Astrocyte (in vitro differentiated cells and primary cell): ENCODE data around the gene SLC5A8. TPM values are rescaled to one million over a fixed set of nuclear protein-coding genes. Genes with fewer than 3 reads are reported as not detected.

Experiments used
- DNase-seq: peaks from one replicate; pipeline ENCODE4 v3.0.0-alpha.2; 2010; ENCODE audit warnings: low read depth
- FAIRE-seq: peaks from 2 replicates; lab custom pipeline; 2011; peaks lifted over from hg19 to GRCh38; lab: Jason Lieb, UNC
- H2AFZ ChIP-seq: 2 replicates; pipeline ENCODE4 v1.6.0; 2012; ENCODE audit warnings: low read depth, low read length, inconsistent platforms
- H3K27ac ChIP-seq: 2 replicates; pipeline ENCODE4 v1.5.1; 2011; ENCODE audit warnings: low read depth, low read length, inconsistent platforms
- H3K27me3 ChIP-seq: 2 replicates; pipeline ENCODE4 v1.6.0; 2011; ENCODE audit warnings: low read length, inconsistent platforms; ENCODE audit not compliant: insufficient read depth
- H3K36me3 ChIP-seq: 2 replicates; pipeline ENCODE4 v1.5.1; 2011; ENCODE audit warnings: low read length, inconsistent platforms; ENCODE audit not compliant: insufficient read depth
- H3K4me1 ChIP-seq: 2 replicates; pipeline ENCODE4 v1.5.1; 2011; ENCODE audit warnings: low read length, inconsistent platforms; ENCODE audit not compliant: insufficient read depth
- H3K4me2 ChIP-seq: 2 replicates; pipeline ENCODE4 v1.6.0; 2012; ENCODE audit warnings: low read length, inconsistent platforms
- H3K4me3 ChIP-seq: 2 replicates; pipeline ENCODE4 v1.5.1; 2011; ENCODE audit warnings: low read depth, mild to moderate bottlenecking, low read length, inconsistent platforms; ENCODE audit not compliant: insufficient read depth
- H3K79me2 ChIP-seq: 2 replicates; pipeline ENCODE4 v1.6.0; 2012; ENCODE audit warnings: mild to moderate bottlenecking, low read length, inconsistent platforms; ENCODE audit not compliant: insufficient read depth
- H3K9ac ChIP-seq: 2 replicates; pipeline ENCODE4 v1.6.0; 2012; ENCODE audit warnings: mild to moderate bottlenecking, low read length, inconsistent platforms
- H3K9me3 ChIP-seq: 2 replicates; pipeline ENCODE4 v1.5.1; 2012; ENCODE audit warnings: low read depth, mild to moderate bottlenecking, low read length, inconsistent platforms; ENCODE audit not compliant: insufficient read depth
- H4K20me1 ChIP-seq: 2 replicates; pipeline ENCODE4 v1.6.0; 2012; ENCODE audit warnings: low read length, inconsistent platforms; ENCODE audit not compliant: insufficient read depth
- H3K27ac Mint-ChIP-seq: one replicate; pipeline ENCODE4 v1.8.0; 2021; ENCODE audit warnings: mild to moderate bottlenecking, mixed read lengths; ENCODE audit not compliant: unreplicated experiment
- H3K27me3 Mint-ChIP-seq: one replicate; pipeline ENCODE4 v1.8.0; 2021; ENCODE audit warnings: low read depth, mixed read lengths; ENCODE audit not compliant: unreplicated experiment
- H3K36me3 Mint-ChIP-seq: one replicate; pipeline ENCODE4 v1.8.0; 2021; ENCODE audit warnings: low read depth, mixed read lengths; ENCODE audit not compliant: unreplicated experiment
- H3K4me1 Mint-ChIP-seq: one replicate; pipeline ENCODE4 v1.8.0; 2021; ENCODE audit warnings: low read depth, mixed read lengths; ENCODE audit not compliant: unreplicated experiment
- H3K4me3 Mint-ChIP-seq: one replicate; pipeline ENCODE4 v1.8.0; 2021; ENCODE audit warnings: mild to moderate bottlenecking, moderate library complexity, mixed read lengths; ENCODE audit not compliant: unreplicated experiment
- H3K9me3 Mint-ChIP-seq: one replicate; pipeline ENCODE4 v1.8.0; 2021; ENCODE audit warnings: mild to moderate bottlenecking, mixed read lengths; ENCODE audit not compliant: unreplicated experiment
- EZH2 ChIP-seq: IDR thresholded peaks from 2 replicates; pipeline ENCODE4 v1.6.1; 2012; ENCODE audit warnings: mild to moderate bottlenecking, low read length, inconsistent platforms; ENCODE audit not compliant: insufficient read depth
- total RNA-seq: library from RNA; stranded (reverse); gene quantifications from 2 replicates; pipeline ENCODE4 v1.2.1, GENCODE V29; 2021
- TF ChIP-seq, protein P1 (sequence below): IDR thresholded peaks from 2 replicates; pipeline ENCODE4 v1.5.1; 2011; ENCODE audit warnings: low read depth, mild to moderate bottlenecking, inconsistent platforms, low read length, moderate library complexity; ENCODE audit not compliant: insufficient read depth

SLC5A8 gene
- total RNA-seq, 1 donor from 2014 or later = not detected

DNA sequence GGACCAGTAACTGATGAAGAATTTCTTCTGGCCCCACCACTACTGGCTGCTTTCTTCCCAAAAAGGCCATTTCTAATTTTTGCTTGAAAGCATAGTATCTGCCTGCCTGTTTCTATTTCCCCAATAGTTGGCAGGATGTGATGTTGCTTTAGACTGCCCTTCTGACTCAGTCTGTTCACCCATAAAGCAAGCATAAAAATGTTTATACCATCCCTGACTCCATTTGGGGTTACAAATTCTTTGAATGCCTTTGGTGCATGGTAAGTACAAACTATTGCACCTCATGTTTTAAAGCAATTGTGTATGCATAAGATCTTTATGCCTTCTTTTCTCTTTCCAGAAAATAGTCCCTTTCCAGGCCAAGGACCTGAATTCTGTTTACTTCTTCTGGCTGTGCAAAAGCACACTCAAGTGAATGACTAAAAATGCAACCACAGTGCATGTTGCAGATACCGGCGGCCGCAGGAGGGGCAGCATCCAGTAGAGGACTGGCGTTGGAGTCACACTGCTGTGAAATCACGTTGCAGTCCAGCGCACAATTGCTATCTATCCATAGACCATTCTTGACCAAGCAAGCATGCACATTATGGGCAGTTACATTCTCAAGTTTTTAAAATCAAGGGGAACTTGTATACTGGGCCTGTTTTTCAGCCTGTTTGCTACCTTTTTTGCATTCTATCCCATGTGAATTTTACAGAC lies 82.4 kb downstream of the SLC5A8 start:
- peak overlapping the region; percentile 75 for H3K27ac Mint-ChIP-seq
- Histone ChIP-seq H3K4me2 (peak overlapping the region; percentile 48), H3K4me1 (peaks cover 8% of the 10 kb centered on the region), H3K4me3 (peak overlapping the region; percentile 9), H3K27ac (peak overlapping the region; percentile 49), H3K9ac (peak overlapping the region; percentile 14), H3K79me2 (no peaks in the 10 kb centered on the region), H3K27me3 (no peaks in the 10 kb centered on the region), H2AFZ (peak overlapping the region; percentile 1), H3K9me3 (no peaks in the 10 kb centered on the region), H4K20me1 (no peaks in the 10 kb centered on the region), H3K36me3 (no peaks in the 10 kb centered on the region)
- DNase-seq (peak; percentile 70), FAIRE-seq (no peak)
- no peak overlapping the region for H3K4me3 Mint-ChIP-seq
- peaks cover 17% of the 10 kb centered on the region for H3K36me3 Mint-ChIP-seq
- TF ChIP-seq EZH2 = no peak
- TF ChIP-seq, protein P1, sequence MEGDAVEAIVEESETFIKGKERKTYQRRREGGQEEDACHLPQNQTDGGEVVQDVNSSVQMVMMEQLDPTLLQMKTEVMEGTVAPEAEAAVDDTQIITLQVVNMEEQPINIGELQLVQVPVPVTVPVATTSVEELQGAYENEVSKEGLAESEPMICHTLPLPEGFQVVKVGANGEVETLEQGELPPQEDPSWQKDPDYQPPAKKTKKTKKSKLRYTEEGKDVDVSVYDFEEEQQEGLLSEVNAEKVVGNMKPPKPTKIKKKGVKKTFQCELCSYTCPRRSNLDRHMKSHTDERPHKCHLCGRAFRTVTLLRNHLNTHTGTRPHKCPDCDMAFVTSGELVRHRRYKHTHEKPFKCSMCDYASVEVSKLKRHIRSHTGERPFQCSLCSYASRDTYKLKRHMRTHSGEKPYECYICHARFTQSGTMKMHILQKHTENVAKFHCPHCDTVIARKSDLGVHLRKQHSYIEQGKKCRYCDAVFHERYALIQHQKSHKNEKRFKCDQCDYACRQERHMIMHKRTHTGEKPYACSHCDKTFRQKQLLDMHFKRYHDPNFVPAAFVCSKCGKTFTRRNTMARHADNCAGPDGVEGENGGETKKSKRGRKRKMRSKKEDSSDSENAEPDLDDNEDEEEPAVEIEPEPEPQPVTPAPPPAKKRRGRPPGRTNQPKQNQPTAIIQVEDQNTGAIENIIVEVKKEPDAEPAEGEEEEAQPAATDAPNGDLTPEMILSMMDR = no peak
- no peaks in the 10 kb centered on the region for H3K27me3 Mint-ChIP-seq
- peaks cover 15% of the 10 kb centered on the region for H3K4me1 Mint-ChIP-seq
- peaks cover 2% of the 10 kb centered on the region for H3K9me3 Mint-ChIP-seq

DNA sequence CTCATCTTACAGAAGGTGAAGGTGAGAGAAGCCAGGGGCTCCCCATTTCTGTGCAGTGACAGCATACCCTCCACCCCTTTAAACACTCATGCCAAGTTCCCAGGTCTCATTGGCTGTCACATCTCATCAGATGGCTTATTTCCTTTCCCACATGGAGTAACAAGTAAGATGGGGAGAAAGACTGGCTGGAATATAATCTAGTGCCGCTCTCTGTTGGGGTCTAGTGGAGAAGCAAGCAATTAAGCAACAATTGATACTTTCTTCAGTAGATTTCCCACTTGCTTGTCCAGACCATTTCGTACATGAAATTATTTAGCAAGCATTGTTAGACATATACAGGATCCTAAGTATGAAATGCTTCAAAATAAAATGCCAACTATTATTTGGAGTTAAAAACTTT lies 92.2 kb downstream of the SLC5A8 start:
- no peak for TF ChIP-seq EZH2
- TF ChIP-seq, protein P1 = no peak
- Histone ChIP-seq H3K9ac (no peak overlapping the region), H4K20me1 (no peaks in the 10 kb centered on the region), H3K79me2 (no peaks in the 10 kb centered on the region), H3K4me3 (no peak overlapping the region), H3K4me2 (no peak overlapping the region), H3K27ac (no peak overlapping the region), H3K9me3 (no peaks in the 10 kb centered on the region), H3K27me3 (no peaks in the 10 kb centered on the region), H2AFZ (no peak overlapping the region), H3K36me3 (no peaks in the 10 kb centered on the region), H3K4me1 (no peaks in the 10 kb centered on the region)
- Mint-ChIP-seq H3K9me3 (peaks cover 2% of the 10 kb centered on the region), H3K4me1 (no peaks in the 10 kb centered on the region), H3K36me3 (peaks cover 37% of the 10 kb centered on the region), H3K27me3 (no peaks in the 10 kb centered on the region), H3K27ac (no peak overlapping the region), H3K4me3 (no peak overlapping the region)
- FAIRE-seq = no peak
- no peak for DNase-seq

DNA sequence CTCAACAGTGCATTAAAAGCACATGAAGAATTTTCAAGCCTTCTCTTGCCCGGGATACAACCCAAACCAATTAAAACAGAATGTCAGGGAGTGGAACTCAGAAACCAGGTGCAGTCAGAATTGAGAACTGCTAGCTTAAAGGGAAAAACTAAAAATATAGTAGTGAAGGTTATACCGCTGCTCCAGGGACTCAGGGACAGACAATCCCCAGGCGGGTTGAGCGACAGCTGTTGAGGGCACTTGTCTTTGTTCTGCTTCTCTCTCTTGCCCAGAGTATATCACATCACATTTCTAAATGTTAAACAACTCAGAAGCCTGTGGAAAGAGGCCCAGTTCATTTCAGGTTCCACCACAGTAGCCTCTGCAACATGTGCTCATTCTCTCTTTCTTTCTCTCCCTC lies 93.1 kb downstream of the SLC5A8 start:
- H3K36me3 ChIP-seq = no peaks in the 10 kb centered on the region
- H3K4me2 ChIP-seq = no peak overlapping the region
- no peak for FAIRE-seq
- H4K20me1 ChIP-seq = no peaks in the 10 kb centered on the region
- no peaks in the 10 kb centered on the region for H3K27me3 ChIP-seq
- H3K79me2 ChIP-seq = no peaks in the 10 kb centered on the region
- peaks cover 37% of the 10 kb centered on the region for H3K36me3 Mint-ChIP-seq
- H3K27ac ChIP-seq = no peak overlapping the region
- no peaks in the 10 kb centered on the region for H3K4me1 Mint-ChIP-seq
- H3K4me1 ChIP-seq = no peaks in the 10 kb centered on the region
- no peak for TF ChIP-seq EZH2
- TF ChIP-seq, protein P1 = no peak
- no peak overlapping the region for H3K9ac ChIP-seq
- no peak overlapping the region for H3K4me3 ChIP-seq
- H3K9me3 ChIP-seq = no peaks in the 10 kb centered on the region
- no peak overlapping the region for H3K4me3 Mint-ChIP-seq
- DNase-seq = no peak
- H2AFZ ChIP-seq = no peak overlapping the region
- H3K9me3 Mint-ChIP-seq = peaks cover 2% of the 10 kb centered on the region
- no peaks in the 10 kb centered on the region for H3K27me3 Mint-ChIP-seq
- no peak overlapping the region for H3K27ac Mint-ChIP-seq
